Erythroblast (primary cell): ENCODE data around the gene CYB5R2.

Source experiments
- GATA1 ChIP-seq: IDR thresholded peaks from 2 replicates; pipeline ENCODE4 v1.6.1; 2011; ENCODE audit warnings: low read depth, mild to moderate bottlenecking, control low read depth, low read length, moderate library complexity
- POLR2A ChIP-seq: IDR thresholded peaks from 2 replicates; pipeline ENCODE4 v1.6.1; 2011; ENCODE audit warnings: mild to moderate bottlenecking, low read length

GRCh38 chr11:7654195-7654705 is 19.1 kb downstream of the CYB5R2 start:
- no peak for TF ChIP-seq POLR2A
- no peak for TF ChIP-seq GATA1
